GM18909 (cell line): Measurements from ENCODE around the gene AQP9.

Source experiments
- ATAC-seq: cut with Tn5 transposase; IDR thresholded peaks from one replicate; pipeline ENCODE4 v1.9.1; 2021; ENCODE audit warnings: mild to moderate bottlenecking; ENCODE audit not compliant: unreplicated experiment, poor library complexity

Gene AQP9

GRCh38 chr15:58221591-58222241, 83.5 kb downstream of the AQP9 start:
- no peak for ATAC-seq

DNA sequence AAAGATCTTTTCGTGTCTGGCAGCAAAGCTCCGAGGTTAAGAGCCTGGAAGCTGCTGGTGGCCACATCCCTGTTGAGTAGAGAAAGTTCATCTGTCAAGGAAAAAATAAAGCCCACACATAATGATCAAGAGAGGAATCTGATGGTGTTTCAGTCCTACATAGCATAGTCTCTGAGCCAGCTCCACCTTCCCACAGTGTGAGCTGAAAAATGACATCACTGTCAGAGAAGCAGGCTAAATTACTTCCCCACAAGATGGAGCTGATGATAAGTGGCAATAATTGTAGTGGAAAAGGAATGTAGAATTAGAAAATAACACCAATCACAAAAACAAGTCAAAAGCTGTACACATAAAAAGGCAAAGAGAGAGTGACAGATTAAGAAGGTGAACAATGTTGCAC, 84.5 kb downstream of the AQP9 start:
- no peak for ATAC-seq

GRCh38 chr15:58223432-58223831, 85.3 kb downstream of the AQP9 start:
- no peak for ATAC-seq

DNA sequence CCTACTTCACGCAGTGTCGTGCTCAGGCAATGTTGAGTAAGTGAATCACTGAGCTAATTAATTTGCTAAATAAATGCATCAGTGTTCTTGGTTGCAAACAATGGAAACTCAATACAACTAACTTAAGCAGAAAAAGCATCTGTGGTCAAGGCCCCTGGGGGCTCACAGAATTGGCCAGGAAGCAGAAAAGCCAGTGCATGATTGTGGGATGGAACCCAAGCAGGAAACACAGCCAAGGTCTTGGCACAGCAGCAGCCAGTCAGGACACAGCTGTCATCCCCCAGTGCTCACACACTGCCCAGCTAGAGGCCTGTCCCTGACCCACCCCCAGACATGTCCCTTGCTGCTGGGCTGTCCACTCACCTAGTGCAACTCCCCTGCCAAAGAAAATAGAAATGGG, 85.9 kb downstream of the AQP9 start:
- ATAC-seq, result no peak

DNA sequence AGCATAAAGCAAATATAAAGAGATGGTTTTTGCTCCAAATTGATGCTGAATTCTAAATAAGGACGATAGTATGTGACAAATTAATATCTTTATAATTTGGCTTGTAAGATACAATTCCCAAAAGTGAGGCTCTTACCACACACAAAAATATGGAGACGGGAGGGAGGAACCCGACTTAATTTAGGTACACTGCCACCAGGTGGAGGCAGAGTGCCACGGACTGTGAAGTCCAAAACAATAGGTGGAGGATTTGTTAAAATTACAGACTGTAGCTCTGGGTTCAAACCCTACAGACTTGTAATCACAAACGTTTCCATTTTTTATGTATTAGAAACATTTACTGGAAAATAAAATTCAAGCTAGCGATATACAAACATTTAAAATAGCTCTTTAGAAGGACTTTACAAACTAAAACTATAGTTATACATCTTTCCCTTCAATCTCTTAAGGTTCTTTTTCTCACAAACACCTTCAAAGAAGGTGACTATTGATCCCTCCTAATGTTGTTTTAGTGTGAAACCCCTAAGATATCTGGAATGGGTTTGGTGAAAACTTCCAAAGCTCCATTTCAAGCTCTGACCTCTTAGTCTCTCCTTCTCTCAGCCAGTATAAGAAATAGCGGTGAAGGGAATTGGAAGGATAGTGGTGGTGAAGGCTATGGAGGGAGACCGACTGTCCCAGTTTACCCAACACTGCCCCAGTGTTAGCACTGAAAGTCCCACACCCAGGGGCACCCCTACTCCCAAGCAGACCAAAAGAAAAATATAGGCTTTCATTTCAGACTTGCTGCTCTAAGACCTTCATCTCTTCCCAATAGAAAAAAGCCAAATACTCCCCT, 89.7 kb downstream of the AQP9 start:
- ATAC-seq, result no peak

GRCh38 chr15:58228718-58229117, 90.5 kb downstream of the AQP9 start:
- ATAC-seq, result no peak

DNA sequence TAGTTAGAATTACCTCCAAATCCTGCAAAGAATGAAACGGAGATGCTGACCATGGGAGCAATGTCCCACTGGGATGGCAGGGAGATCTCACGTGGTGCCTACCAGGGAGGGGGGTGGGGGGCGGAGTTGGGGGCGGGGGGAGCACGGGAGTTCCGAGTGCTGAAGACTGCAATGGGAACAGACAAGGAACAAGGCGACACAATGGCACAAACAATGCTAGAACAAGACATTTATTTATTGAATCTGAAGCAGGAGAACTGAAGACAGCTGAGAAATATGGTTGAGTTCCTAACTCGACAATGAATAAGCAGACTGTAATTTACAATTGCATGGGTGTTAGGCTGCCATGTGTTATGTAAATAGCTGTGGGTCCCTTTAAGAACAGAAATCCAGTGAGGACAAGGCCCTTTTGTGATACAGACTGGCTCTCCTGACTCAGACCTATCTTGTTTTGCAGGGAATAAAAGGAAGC, 91.2 kb downstream of the AQP9 start:
- ATAC-seq, result no peak

- no peak for ATAC-seq
Observed at GRCh38 chr15:58232281-58233065, 94.3 kb downstream of the AQP9 start.

DNA sequence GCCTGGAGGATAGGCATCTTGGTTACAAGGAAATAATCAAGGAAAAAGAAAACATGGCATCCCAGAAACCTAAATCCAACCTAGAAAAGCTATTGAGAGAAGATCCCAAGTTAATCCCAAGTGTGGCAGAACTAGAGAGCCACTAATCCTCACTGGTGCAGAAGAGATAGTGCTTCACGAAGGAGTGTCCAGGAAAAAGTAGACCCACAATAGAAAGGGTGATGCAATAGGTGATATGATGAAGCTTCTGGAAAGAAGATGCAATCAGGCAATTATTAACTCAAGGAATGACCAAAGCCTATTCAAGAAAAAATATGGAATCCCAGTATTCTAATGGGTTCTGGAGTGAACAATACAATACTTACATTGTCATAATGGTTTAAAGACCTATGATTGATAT, 95.2 kb downstream of the AQP9 start:
- no peak for ATAC-seq
